Endothelial cell of umbilical vein (primary cell): ENCODE results near the gene ABI3BP.

Experiments
- CTCF ChIP-seq, 2 donors: IDR thresholded peaks; 1 replicate in 1 of 2; 2 replicates in 1 of 2; pipeline ENCODE4 v1.5.1; 2011; ENCODE audit warnings: low read length in 2 of 2, mild to moderate bottlenecking in 2 of 2, moderate library complexity in 2 of 2, control low read depth in 1 of 2, inconsistent platforms in 1 of 2, low read depth in 1 of 2; ENCODE audit not compliant: insufficient read depth in 1 of 2; ENCODE audit errors: extremely low read depth in 1 of 2
- FOS ChIP-seq: IDR thresholded peaks from 2 replicates; pipeline ENCODE4 v1.6.1; 2011; ENCODE audit warnings: mild to moderate bottlenecking, low read length, moderate library complexity, borderline replicate concordance; ENCODE audit not compliant: insufficient read depth
- MYC ChIP-seq: IDR thresholded peaks from one replicate; pipeline ENCODE4 v1.6.1; 2011; ENCODE audit warnings: mild to moderate bottlenecking, low read depth, low read length
- POLR2A ChIP-seq: IDR thresholded peaks from 2 replicates; pipeline ENCODE4 v1.6.1; 2012; ENCODE audit warnings: low read depth, mild to moderate bottlenecking, control low read depth, low read length
- POLR2AphosphoS5 ChIP-seq: IDR thresholded peaks from 2 replicates; pipeline ENCODE4 v1.6.1; 2012; ENCODE audit warnings: low read depth, mild to moderate bottlenecking, control low read depth, low read length, moderate library complexity; ENCODE audit not compliant: insufficient read depth

- TF ChIP-seq CTCF (IDR thresholded peaks at IDR 0.05; ENCODE audit: extremely low read depth in 1 of 2, insufficient read depth in 1 of 2, low read depth in 1 of 2, low read length in 2 of 2) (no peak), MYC (no peak), POLR2A (no peak), FOS (no peak), POLR2AphosphoS5 (no peak)
Measured at GRCh38 chr3:101026881-101027280, 33.7 kb upstream of the ABI3BP start.
